NCI-H748 (cell line): ENCODE data around the gene GNA12.

ENCODE experiments used
- DNase-seq: peaks from one replicate; lab custom pipeline; 2025; ENCODE audit not compliant: unreplicated experiment; lab: John Stamatoyannopoulos, UW

Gene GNA12

DNA sequence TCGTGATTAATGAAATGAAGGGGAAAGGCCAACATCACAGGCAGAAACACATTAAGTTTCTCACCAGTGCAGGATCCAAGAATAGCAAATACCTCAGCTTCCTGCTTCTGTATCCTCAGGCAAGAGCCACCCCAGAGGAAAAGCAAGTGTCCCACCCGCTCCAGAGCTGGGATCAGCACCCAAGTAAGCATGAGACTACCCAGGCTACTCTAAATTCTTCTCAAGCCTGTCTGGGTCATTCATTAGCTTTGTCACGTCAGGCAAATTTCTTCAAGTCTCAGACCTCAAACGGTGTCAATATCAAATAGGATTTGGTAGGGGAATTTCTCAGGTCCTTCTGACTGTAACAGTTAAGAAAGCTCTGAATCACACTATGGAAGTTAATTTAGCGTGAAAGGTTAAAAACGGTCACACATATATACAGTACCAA, 59.0 kb downstream of the GNA12 start:
- no peak for DNase-seq

DNA sequence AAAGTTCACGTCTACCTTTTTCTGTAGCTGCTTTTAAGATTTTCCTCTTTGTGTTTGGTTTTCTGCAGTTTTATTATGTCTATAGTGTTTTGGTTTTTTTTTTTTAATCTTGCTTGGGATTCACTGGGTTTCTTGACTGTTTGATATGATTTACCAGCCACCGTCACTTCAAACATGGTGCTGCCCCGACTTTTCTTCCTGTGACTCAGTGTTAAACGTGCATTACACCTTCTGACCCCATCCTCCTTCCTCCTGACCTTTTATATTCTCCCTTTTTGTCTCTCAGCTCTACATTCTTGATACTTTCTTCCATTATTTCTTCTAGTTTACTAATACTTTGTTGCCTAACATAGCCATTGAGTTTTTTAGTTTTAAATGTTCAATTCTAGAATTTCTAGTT, 61.5 kb downstream of the GNA12 start:
- no peak for DNase-seq

- no peak for DNase-seq
Observed at GRCh38 chr7:2782121-2782520, 62.0 kb downstream of the GNA12 start.

DNA sequence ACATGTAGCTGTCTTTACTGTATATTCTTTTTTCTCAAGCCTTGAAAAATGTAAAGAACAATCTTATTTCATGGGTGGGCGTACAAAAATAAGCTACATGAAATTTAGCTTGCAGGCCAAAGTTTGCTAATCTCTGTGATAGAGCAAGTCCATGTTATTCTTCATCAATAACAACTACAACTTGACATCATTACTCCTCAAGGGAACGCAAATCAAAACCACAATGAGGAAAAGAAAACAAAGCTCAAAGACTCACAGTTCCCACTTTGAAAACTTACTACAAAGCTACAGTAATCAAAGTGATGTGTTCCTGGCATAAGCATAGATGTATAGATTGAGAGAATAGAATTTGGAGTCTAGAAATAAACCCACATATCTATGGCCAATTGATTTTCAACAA, 62.5 kb downstream of the GNA12 start:
- no peak for DNase-seq

DNA sequence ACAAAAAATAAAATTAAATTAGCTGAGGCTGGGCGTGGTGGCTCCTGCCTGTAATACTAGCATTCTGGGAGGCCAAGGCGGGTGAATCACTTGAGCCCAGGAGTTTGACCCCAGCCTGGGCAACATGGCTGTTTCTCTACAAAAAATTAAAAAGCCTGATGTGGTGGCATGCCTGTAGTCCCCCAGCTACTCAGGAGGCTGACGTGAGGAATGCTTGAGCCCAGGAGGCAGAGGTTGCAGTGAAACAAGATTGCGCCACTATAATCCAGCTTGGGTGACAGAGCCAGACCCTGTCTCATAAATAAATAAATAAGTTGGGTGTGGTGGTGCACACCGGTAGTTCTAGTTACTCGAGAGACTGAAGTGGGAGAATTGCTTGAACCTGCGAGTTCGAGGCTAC, 65.1 kb downstream of the GNA12 start:
- no peak for DNase-seq

DNA sequence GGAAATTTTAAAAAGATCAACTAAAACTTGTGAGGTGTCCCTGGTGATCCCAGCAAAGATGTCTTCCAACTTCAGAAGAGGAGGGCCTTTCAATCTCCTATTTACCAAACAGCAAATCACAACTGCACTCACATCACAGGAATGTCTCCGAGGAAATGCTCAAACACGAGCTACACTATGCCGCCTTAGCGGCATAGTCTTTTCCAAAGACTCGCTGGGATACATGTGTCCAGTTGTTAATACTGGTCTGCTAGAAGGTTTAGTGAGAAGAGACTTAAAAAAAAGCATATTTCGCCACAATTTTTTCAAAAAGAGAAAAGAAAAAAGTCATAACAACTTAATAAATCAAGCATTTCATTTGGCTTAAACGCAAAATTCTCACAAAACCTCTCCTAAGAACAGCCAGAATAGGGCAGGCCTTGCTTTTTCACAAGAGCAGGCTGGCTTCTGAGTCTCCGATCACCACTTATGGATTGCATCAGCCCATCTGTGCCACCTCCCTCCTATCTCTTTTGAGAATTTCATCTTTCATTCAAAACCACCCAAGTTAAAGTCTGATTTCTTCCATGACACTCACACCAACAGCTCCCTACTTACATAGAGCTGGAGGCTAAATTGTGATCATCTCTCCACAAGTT, 66.1 kb downstream of the GNA12 start:
- no peak for DNase-seq

DNA sequence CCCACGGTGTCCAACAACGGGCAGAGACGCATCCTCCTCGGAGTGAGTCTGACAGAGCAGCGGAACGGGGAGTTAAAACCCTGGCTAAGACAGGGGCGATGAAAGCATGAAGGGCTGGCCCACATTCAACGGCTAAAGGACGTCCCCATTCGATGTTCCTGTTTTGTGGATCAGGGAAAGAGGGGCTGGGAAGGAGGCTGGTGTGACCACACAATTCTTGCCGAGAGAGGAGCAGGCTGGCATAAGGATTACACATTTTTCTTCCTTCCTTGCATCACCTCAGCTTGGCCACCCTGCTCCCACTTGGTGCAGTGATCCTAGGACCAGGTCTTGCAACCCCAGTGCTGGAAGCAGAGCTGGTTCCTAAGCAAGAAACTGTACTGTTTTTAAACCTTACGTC, 67.7 kb downstream of the GNA12 start:
- no peak for DNase-seq

DNA sequence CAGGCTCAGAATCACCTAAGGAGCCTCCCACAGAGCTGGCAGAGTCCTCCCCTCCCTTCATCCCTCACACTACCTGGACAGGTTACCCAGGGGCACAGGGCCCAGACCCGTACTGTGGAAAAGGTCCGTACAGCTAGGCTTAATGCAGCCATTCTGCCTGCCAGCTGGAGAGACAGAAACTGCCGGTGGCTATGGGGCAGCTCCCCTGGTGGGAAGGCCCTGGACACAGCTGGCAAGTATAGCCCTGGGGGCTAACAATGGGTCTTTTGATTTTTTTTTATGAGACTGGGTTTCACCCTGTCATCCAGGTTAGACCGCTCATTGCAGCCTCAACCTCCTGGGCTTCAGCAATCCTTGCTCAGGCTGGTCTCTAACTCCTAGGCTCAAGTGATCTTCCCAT, 68.3 kb downstream of the GNA12 start:
- no peak for DNase-seq

DNA sequence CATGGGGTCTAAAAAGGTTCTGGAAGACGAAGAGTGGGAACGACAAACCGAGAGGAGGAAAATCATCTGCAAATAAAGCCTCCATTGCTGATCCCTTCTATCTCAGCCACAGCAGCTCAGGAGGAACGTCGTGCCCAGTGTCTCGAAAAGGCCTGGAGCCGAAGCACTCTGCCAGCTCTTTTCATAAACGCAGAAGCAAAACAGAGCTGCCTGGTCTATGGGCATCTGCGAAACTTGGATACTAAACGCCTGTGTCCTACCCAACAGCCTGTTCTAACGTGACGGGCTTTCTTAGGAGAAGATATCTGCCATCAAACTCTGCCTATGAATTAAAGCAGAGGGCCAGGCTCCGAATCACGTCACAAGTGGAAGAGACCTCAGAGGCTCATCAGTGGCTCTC, 68.7 kb downstream of the GNA12 start:
- no peak for DNase-seq

DNA sequence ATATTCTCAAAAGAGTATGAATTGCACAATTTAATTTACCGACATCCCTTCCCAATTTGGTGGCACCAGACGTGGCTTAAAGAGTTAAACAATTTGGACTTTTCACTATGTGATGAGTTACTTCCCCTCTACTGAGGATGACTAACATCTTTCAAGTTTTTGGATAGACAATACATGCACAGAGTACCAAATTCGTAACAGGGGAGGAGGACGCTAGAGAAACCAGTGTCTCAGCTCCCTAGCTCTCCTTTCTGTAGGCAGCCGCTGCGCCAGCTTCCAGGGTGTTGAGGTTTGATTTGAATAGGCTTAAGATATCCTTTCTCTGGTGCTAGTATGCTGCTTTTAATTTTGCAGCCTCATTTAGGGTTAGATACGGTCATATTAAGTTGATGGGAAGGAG, 69.2 kb downstream of the GNA12 start:
- no peak for DNase-seq

GRCh38 chr7:2774280-2774679, 69.8 kb downstream of the GNA12 start:
- no peak for DNase-seq

- DNase-seq, result no peak
Observed at GRCh38 chr7:2773608-2774007, 70.5 kb downstream of the GNA12 start.

GRCh38 chr7:2771274-2771731, 72.8 kb downstream of the GNA12 start:
- no peak for DNase-seq

GRCh38 chr7:2764621-2765020, 79.5 kb downstream of the GNA12 start:
- DNase-seq, result no peak

GRCh38 chr7:2763597-2763996, 80.5 kb downstream of the GNA12 start:
- no peak for DNase-seq

- DNase-seq, result no peak
Observed at GRCh38 chr7:2761801-2762497, 82.2 kb downstream of the GNA12 start.

DNA sequence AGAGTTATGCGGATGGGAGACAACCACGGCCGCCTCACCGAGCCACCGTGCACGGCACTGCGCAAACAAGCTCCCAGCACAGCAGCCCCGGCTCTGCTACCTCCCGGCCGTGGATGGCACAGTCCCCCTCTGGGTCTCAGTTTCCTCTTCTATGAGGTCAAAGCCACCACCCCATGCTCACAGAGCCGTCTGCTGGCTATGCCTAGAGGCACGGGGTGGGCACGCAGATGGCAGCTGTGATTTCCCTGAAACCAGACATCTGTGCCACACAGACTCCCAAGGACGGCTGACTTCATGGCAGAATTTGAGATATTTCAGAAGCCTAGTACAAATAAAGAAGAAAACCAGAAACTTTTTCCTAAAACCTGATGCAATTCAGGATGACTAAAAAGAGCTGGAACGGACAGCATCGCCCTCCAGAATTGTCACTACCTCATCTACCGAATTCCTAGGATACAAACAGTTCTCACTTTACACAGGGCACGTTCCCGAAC, 82.9 kb downstream of the GNA12 start:
- no peak for DNase-seq

DNA sequence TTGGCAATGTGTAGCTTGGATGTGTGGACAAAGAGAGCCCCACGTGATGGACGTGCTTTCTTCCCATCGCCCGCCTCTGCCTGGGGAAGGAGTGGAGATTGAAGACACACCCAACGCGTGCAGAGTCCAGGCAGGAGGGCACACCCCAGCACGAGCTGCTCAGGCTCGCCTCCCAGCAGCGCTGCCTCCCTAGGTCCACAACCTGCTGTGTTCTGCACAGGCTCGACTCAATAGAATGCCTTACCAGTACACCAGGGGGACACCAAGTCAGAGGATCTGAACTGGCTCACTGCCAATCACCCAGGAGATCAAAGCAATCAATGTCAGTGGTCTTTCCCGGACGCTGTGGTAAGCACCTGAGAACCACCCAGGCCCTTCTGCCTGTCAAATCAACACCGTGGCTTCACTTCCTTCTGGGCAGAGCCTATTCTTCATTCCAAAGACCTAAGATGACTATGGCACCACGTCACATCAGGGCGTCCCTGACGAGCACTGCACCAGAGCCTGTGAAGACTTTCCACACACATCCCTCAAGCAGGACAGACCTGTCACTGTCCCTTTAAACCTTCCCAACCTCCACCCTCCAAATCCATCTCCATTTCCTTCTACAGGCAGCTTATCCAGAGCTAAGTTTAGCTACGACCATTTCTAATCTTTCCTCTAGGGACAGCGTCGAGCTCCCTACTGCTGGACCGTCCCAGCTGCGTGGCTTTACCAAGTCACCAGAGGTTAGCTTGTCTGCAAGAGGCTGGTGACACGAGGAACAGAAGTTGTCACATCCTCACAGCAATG, 83.8 kb downstream of the GNA12 start:
- DNase-seq, result peak; percentile 68

- DNase-seq, result peak; percentile 68
Observed at GRCh38 chr7:2759736-2760097, 84.4 kb downstream of the GNA12 start.

DNA sequence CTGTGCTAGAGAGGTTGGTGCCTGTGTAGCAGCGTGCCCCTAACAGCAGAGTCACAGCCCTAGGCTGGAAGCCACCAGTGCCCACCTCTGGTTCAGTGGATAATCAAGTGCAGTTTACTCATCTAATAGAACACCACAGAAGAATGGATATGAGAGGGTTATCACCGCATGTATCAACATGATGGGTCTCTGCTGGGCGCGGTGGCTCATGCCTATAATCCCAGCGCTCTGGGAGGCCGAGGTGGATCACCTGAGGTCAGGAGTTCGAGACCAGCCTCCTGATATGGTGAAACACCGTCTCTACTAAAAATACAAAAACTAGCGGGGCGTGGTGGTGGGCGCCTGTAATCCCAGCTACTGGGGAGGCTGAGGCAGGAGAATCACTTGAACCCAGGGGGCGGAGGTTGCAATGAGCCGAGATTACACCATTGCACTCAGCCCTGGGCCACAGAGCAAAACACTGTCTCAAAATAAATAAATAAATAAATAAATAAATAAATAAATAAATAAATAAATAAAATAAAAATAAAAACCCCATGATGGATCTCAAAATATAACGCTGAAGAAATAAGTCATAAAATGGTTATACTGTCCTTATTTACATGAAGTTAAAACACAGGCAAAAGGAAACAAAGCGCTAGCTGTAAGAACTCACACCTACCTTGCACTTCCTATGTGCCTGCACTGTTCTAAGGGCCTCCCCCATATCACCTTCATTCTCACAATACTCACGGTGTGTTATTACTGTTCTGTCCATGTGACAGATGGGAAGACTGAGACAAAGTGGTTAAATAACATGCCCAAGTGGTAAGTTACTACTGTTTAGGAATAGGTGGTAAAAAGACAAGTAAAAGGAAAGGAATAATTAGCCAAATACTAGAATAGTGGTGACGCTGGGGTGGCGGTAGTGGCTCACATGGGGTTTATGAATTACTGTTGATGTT, 85.2 kb downstream of the GNA12 start:
- DNase-seq, result no peak
